Measurements from ENCODE around the gene RMC1.
A peak's percentile ranks its signal among the peaks of the same experiment; 100 is the strongest.
"Not testable (repeated sequence)": the region's sequence is repeated elsewhere in the genome, so short reads cannot be mapped to it uniquely, and the experiment has no call there.

RMC1 gene

GRCh38 chr18:23498117-23498516 lies 5.2 kb upstream of the RMC1 start:
- DNase-seq (ENCODE audit: low read depth) = no peak

GRCh38 chr18:23498877-23499276 lies 4.4 kb upstream of the RMC1 start:
- peak; percentile 82 for DNase-seq (ENCODE audit: low read depth)

- DNase-seq (ENCODE audit: low read depth) = peak; percentile 66
These were observed 4.0 kb upstream of the RMC1 start for GRCh38 chr18:23499291-23499781.

- DNase-seq (ENCODE audit: low read depth) = no peak
These were observed 1.7 kb upstream of the RMC1 start for GRCh38 chr18:23501626-23502025.

GRCh38 chr18:23502516-23503037 lies 734 bp upstream of the RMC1 start:
- DNase-seq (ENCODE audit: low read depth) = no peak

- DNase-seq (ENCODE audit: low read depth) = no peak
These were observed 643 bp downstream of the RMC1 start for GRCh38 chr18:23503963-23504344.

- DNase-seq (ENCODE audit: low read depth) = no peak
These were observed 1.4 kb downstream of the RMC1 start for GRCh38 chr18:23504720-23505119.

GRCh38 chr18:23506393-23506792 lies 3.1 kb downstream of the RMC1 start:
- DNase-seq (ENCODE audit: low read depth) = no peak

- DNase-seq (ENCODE audit: low read depth) = not testable (repeated sequence)
These were observed 7.6 kb downstream of the RMC1 start for GRCh38 chr18:23510923-23511322.

- not testable (repeated sequence) for DNase-seq (ENCODE audit: low read depth)
These were observed 8.9 kb downstream of the RMC1 start for GRCh38 chr18:23512216-23512615.

- peak; percentile 82 for DNase-seq (ENCODE audit: low read depth)
These were observed 9.3 kb downstream of the RMC1 start for GRCh38 chr18:23512641-23513040.

- peak; percentile 66 for DNase-seq (ENCODE audit: low read depth)
These were observed 12.7 kb downstream of the RMC1 start for GRCh38 chr18:23515911-23516546.

GRCh38 chr18:23519734-23520133 lies 16.4 kb downstream of the RMC1 start:
- no peak for DNase-seq (ENCODE audit: low read depth)

- no peak for DNase-seq (ENCODE audit: low read depth)
These were observed 18.0 kb downstream of the RMC1 start for GRCh38 chr18:23521271-23521670.

- no peak for DNase-seq (ENCODE audit: low read depth)
These were observed 18.6 kb downstream of the RMC1 start for GRCh38 chr18:23521907-23522306.

GRCh38 chr18:23523429-23524212 lies 20.3 kb downstream of the RMC1 start:
- DNase-seq (ENCODE audit: low read depth) = peak; percentile 26

GRCh38 chr18:23524213-23524707 lies 20.9 kb downstream of the RMC1 start:
- DNase-seq (ENCODE audit: low read depth) = no peak

GRCh38 chr18:23526501-23527063 lies 23.3 kb downstream of the RMC1 start:
- peak; percentile 34 for DNase-seq (ENCODE audit: low read depth)

GRCh38 chr18:23528580-23529472 lies 25.5 kb downstream of the RMC1 start:
- peak; percentile 69 for DNase-seq (ENCODE audit: low read depth)

GRCh38 chr18:23529604-23530003 lies 26.3 kb downstream of the RMC1 start:
- peak; percentile 75 for DNase-seq (ENCODE audit: low read depth)

- DNase-seq (ENCODE audit: low read depth) = no peak
These were observed 26.9 kb downstream of the RMC1 start for GRCh38 chr18:23530195-23530594.

GRCh38 chr18:23531912-23532311 lies 28.6 kb downstream of the RMC1 start:
- DNase-seq (ENCODE audit: low read depth) = no peak

Data from amniotic epithelial cell (primary cell).